ENCODE data around the gene RAI14. TPM values are rescaled to one million over a fixed set of nuclear protein-coding genes. Genes with fewer than 3 reads are reported as not detected.

RAI14 gene
- 12.3 TPM for polyA plus RNA-seq (2012; ENCODE audit: insufficient read depth, insufficient read length)

- no peak within 1 kb of the TSS for H3K4me3 ChIP-seq (ENCODE audit: low read length)
- no peak for DNase-seq (ENCODE audit: low read depth, low spot score)
These were observed at the start of gene RAI14 for GRCh38 chr5:34656001-34656699. TSS of gene RAI14 (plus strand) at chr5:34656328. CDS start at chr5:34686920, 30,592 bp downstream.

DNA sequence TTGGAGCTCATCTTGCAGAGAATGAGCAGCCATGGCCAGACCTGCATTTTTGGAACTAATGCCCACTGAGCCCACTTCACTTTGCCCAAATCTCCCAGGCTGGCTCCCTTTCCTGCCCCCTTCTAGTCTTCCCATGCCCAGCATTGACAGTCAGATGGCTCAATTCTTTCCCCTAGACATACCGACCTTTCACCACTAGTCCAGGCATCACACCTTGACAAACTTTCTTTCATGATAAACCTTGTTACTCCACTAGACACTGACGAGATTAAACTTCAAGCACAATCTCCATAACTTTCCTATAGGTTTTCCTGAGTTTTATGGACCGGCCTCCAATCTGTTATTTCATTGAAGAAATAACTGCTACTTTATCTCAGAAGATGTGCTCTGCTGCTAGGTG is 47.8 kb upstream of the RAI14 start:
- DNase-seq (ENCODE audit: low read depth, low spot score) = no peak
- no peak overlapping the region for H3K4me3 ChIP-seq (ENCODE audit: low read length)

GRCh38 chr5:34608859-34609648 is 47.1 kb upstream of the RAI14 start:
- no peak overlapping the region for H3K4me3 ChIP-seq (ENCODE audit: low read length)
- no peak for DNase-seq (ENCODE audit: low read depth, low spot score)

DNA sequence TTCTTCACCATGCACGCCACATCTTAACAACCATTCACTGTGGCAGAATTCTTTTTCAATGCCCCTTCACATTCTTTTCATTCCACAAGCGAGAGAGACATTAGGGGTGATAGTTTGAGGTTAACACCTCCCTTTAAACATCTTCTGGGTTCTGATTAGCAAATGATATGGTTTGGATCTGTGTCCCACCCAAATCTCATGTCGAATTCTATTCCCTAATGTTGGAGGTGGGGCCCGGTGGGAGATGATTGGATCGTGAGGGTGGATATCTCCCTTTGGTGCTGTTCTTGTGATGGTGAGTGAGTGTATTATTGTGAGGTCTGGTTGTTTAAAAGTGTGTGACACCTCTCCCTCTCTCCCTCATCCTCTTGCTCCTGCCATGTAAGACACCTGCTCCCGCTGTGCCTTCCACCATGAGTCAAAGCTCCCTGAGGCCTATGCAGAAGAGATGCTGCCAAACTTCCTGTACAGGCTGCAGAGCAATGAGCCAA is 46.1 kb upstream of the RAI14 start:
- H3K4me3 ChIP-seq (ENCODE audit: low read length) = no peak overlapping the region
- DNase-seq (ENCODE audit: low read depth, low spot score) = no peak

GRCh38 chr5:34610546-34610945 is 45.6 kb upstream of the RAI14 start:
- no peak for DNase-seq (ENCODE audit: low read depth, low spot score)
- H3K4me3 ChIP-seq (ENCODE audit: low read length) = no peak overlapping the region

DNA sequence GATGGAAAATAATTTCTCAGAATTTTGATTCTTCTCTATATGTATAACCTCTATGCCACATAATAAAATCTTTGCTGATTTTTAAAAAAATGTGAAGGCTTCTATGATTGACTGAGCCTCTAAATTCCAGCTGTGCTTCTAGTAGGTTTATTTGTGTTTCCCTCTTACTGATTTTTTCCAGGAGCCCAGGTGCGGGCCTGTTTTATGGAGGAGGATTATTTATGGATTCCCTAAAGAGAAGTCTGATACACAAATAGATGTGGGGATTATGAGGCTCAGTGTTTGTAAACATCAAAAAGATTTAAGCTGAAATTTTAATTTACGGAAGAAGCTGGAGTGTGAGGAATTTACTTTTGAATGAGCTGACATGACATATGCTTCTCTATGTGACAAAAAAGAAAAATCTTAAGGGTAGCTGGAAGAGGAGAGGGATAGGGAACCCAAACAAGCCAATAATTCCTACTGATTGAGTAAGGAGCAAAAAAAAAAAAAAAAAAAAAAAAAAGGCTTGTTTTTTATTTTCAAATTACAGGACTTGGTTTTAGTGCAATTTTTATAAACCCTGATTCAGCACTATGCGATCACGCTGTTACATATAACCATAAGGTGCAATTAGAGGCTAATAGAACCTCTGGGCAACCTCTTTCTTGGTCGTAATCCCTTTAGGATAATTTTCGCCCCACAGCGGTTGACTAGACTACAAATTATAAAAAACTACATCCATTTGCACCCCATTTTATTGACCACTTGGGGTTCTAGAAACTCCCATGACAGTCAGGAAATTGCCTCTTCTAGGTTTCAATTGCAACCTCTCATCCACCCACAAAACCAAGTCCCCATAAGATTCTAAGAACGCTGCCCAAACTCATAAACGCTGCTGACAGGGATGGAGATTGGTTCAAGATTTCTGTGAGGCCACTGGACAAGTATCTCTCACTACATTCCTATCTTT is 44.4 kb upstream of the RAI14 start:
- H3K4me3 ChIP-seq (ENCODE audit: low read length) = no peak overlapping the region
- DNase-seq (ENCODE audit: low read depth, low spot score) = no peak

DNA sequence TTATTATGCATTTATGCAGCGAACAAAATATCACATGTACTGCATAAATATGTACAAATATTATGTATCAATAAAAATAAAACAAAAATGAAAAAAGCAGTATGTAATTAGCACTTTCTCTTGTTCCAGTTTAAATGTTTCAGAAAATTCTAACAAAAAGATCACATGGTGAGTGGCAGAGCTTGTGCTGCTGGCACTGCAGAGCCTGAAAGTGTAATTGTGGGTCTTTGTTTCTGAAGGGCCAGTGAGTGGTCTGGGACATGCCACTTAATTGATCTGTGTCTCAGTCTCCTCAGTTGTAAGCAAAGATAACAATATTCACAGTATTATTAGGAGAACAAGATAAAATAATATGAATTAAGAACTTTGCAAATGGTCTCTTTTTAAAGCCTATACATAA is 39.5 kb upstream of the RAI14 start:
- H3K4me3 ChIP-seq (ENCODE audit: low read length) = no peak overlapping the region
- DNase-seq (ENCODE audit: low read depth, low spot score) = no peak

- no peak for DNase-seq (ENCODE audit: low read depth, low spot score)
- H3K4me3 ChIP-seq (ENCODE audit: low read length) = no peak overlapping the region
These were observed 37.6 kb upstream of the RAI14 start for GRCh38 chr5:34618371-34619065.

DNA sequence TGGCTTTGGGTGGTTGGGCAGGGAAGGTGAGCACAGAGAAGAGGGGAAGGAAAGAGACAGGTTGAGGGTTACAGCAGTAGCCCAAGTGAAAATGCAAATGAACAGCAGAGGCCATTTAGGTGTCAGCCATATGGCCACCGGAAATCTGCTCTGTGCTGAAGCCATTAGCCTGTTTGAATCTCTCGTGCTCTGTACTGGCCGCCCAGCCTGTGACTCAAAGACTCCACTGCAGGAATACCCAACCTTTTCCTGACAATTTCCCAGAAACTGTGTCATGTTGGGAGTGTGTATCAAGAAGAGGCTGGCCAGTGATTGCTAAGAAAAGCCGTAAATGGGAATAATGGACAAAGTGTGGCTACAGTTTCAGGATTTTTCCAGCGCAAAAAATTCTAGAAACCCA is 35.9 kb upstream of the RAI14 start:
- no peak overlapping the region for H3K4me3 ChIP-seq (ENCODE audit: low read length)
- DNase-seq (ENCODE audit: low read depth, low spot score) = no peak

DNA sequence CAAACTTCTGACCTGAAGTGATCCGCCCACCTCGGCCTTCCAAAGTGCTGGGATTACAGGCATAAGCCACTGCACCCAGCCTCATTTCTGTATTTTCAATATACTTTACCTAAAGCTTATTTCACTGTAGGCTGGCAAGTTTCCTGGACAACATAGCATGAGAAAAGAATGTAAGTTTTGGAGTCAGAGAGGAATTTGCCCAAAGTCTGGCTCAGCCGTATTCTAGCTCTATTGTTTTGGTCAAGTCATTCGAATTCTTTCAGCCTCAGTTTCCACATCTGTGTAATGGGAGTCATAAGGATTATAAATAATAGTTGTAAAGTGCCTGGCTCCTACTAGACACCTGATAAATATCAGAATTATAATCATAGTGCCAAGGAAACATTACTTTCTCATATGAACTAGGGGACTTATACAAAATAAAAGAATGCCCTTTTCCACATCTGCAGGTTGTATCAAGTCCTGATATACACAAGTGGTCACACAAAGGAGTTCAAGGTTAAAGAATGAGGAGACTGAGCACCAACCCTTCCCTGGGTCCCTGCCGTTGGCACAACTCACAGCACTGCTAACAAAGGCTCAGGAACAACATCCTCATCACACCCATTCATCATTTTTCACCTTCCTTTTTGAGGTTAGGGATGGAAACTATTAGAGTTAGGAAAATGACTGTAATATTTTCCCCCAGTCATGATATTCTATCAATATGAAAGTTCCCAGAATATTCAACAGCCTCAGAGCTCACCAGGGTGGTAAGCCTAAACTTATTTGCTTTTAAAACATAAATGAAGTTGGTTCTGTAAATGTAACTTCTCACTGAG is 34.6 kb upstream of the RAI14 start:
- H3K4me3 ChIP-seq (ENCODE audit: low read length) = no peak overlapping the region
- no peak for DNase-seq (ENCODE audit: low read depth, low spot score)

GRCh38 chr5:34622098-34622400 is 34.1 kb upstream of the RAI14 start:
- DNase-seq (ENCODE audit: low read depth, low spot score) = no peak
- H3K4me3 ChIP-seq (ENCODE audit: low read length) = no peak overlapping the region

DNA sequence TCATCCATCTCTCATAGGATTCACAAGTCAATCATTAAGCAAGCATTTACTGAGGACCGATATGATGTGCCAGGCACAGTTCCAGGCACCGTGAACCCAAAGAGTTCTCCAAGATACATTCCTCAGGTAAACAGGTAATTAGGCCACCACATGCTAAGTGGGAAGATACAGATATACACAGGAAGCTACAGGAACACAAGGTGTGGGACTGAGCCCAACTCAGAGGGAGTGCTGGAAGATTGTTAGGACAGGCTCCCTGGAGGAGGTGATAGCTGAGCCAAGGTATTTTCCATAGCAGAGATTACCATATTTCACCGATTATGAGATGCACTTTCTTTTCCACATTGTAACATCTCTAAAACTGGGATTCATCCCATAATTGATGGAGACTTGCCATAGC is 31.4 kb upstream of the RAI14 start:
- DNase-seq (ENCODE audit: low read depth, low spot score) = no peak

DNA sequence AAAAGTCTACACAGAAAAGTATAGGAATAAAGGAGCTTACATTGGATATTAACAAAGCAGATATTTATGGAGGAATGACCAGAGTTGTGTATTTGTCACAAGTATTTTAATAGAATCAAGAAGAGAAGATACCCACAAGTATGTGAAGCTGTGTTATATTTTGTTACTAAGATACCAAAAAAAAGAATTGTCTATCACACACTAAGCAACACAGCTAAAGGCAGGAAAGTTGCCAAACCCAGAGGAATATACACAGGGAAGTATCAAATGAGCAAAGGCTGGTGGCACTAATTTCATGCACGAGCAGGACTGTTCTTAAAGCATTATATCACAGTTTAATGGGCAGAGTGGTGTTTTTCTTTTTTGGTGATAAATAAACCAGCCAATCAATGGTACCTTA is 30.9 kb upstream of the RAI14 start:
- H3K4me3 ChIP-seq (ENCODE audit: low read length) = no peak overlapping the region
- DNase-seq (ENCODE audit: low read depth, low spot score) = no peak

More for the DNA sequence above, 31.4 kb upstream of the RAI14 start:
- no peak overlapping the region for H3K4me3 ChIP-seq (ENCODE audit: low read length)

DNA sequence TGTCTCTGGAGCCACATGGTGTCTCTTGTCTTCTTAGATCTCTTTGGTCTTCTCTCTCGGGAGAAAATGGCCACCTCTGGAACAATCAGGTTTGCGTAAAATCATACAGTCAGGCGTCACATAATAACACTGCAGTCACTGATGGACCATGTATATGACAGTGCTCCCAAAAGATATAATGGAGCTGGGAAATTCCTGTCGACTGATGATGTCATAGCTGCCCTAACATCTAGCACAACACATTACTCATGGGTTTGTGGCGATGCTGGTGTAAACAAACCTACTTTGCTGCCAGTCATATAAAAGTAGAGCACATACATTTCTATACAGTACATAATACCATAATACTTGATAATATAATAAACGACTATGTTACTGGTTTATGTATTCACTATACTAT is 30.1 kb upstream of the RAI14 start:
- H3K4me3 ChIP-seq (ENCODE audit: low read length) = no peak overlapping the region
- DNase-seq (ENCODE audit: low read depth, low spot score) = no peak

DNA sequence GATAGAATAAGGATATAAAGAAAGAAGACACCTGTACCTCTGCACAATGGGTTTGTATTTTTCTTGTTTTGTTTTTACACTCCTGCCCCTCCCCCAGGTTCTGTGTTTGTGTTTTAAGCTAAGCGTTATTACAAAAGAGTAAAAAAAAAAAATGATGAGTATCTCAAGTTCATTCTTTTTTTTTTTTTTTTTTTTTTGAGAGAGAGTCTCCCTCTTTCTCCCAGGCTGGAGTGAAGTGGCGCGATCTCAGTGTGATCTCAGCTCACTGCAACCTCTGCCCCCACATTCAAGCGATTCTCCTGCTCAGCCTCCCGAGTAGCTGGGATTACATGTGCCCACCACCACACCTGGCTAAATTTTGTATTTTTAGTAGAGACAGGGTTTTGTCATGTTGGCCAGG is 29.4 kb upstream of the RAI14 start:
- no peak overlapping the region for H3K4me3 ChIP-seq (ENCODE audit: low read length)
- no peak for DNase-seq (ENCODE audit: low read depth, low spot score)

- H3K4me3 ChIP-seq (ENCODE audit: low read length) = no peak overlapping the region
- no peak for DNase-seq (ENCODE audit: low read depth, low spot score)
These were observed 28.3 kb upstream of the RAI14 start for GRCh38 chr5:34627794-34628193.

DNA sequence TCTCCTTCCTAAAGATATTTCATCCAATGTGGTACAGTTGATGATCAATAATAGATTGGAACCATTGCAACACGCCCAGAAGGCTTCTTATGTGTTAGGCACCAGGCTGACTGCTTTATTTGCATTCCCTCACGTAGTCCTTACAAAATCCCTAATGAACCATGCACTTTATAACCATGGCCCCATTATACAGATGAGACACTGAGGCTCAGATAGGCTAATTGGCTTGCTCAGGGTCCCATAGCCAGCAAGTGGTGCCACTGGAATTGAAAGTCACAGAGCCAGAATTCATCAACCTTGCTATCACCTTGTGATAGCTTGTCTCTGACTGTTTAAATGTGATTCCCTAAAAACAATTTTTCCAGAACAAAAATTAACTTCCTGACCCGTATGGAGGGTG is 27.8 kb upstream of the RAI14 start:
- no peak overlapping the region for H3K4me3 ChIP-seq (ENCODE audit: low read length)
- no peak for DNase-seq (ENCODE audit: low read depth, low spot score)

DNA sequence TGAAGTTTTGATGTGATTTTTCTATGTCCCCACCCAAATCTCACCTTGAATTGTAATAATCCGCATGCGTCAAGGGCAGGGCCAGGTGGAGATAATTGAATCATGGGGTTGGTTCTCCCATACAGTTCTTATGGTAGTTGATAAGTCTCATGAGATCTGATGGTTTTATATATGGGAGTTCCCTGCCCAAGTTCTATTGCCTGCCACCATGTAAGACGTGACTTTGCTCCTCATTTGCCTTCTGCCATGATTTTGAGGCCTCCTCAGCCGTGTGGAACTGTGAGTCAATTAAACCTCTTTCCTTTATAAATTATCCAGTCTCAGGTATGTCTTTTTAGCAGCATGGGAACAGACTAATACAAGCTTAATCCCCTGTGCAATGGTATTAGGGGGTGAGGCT is 25.5 kb upstream of the RAI14 start:
- DNase-seq (ENCODE audit: low read depth, low spot score) = no peak
- H3K4me3 ChIP-seq (ENCODE audit: low read length) = no peak overlapping the region

All from Jurkat, Clone E6-1 (cell line).